ENCODE measurements around the gene FGD6.

The FGD6 gene

GRCh38 chr12:95224202-95225170 is 7.2 kb upstream of the FGD6 start:
- Mint-ChIP-seq H3K4me1 (ENCODE audit: low read depth) (peaks cover 16% of the 10 kb centered on the region), H3K36me3 (ENCODE audit: low read depth) (peaks cover 16% of the 10 kb centered on the region), H3K9me3 (no peaks in the 10 kb centered on the region)

GRCh38 chr12:95220726-95221125 is 3.5 kb upstream of the FGD6 start:
- peaks cover 11% of the 10 kb centered on the region for H3K27me3 Mint-ChIP-seq (ENCODE audit: low read depth)
- peaks cover 33% of the 10 kb centered on the region for H3K4me1 Mint-ChIP-seq (ENCODE audit: low read depth)
- no peaks in the 10 kb centered on the region for H3K9me3 Mint-ChIP-seq
- H3K27ac Mint-ChIP-seq: no peak overlapping the region
- peaks cover 19% of the 10 kb centered on the region for H3K36me3 Mint-ChIP-seq (ENCODE audit: low read depth)
- H3K4me3 Mint-ChIP-seq: no peak overlapping the region

More at GRCh38 chr12:95224202-95225170, 7.2 kb upstream of the FGD6 start:
- Mint-ChIP-seq H3K27me3 (ENCODE audit: low read depth) (no peaks in the 10 kb centered on the region), H3K27ac (peak overlapping the region; percentile 31), H3K4me3 (no peak overlapping the region)

GRCh38 chr12:95220190-95220589 is 2.9 kb upstream of the FGD6 start:
- Mint-ChIP-seq H3K4me3 (no peak overlapping the region), H3K27ac (no peak overlapping the region), H3K4me1 (ENCODE audit: low read depth) (peaks cover 33% of the 10 kb centered on the region), H3K9me3 (no peaks in the 10 kb centered on the region), H3K36me3 (ENCODE audit: low read depth) (peaks cover 19% of the 10 kb centered on the region), H3K27me3 (ENCODE audit: low read depth) (peaks cover 17% of the 10 kb centered on the region)

GRCh38 chr12:95218150-95219133 is 1.2 kb upstream of the FGD6 start:
- peaks cover 28% of the 10 kb centered on the region for H3K4me1 Mint-ChIP-seq (ENCODE audit: low read depth)
- peak overlapping the region; percentile 98 for H3K27ac Mint-ChIP-seq
- no peaks in the 10 kb centered on the region for H3K9me3 Mint-ChIP-seq
- H3K4me3 Mint-ChIP-seq: peak overlapping the region; percentile 97
- H3K36me3 Mint-ChIP-seq (ENCODE audit: low read depth): peaks cover 9% of the 10 kb centered on the region
- H3K27me3 Mint-ChIP-seq (ENCODE audit: low read depth): peaks cover 21% of the 10 kb centered on the region

GRCh38 chr12:95216711-95217376 is 423 bp downstream of the FGD6 start:
- Mint-ChIP-seq H3K27ac (peak overlapping the region; percentile 83), H3K4me3 (peak overlapping the region; percentile 97), H3K27me3 (ENCODE audit: low read depth) (peaks cover 21% of the 10 kb centered on the region), H3K9me3 (no peaks in the 10 kb centered on the region), H3K36me3 (ENCODE audit: low read depth) (peaks cover 9% of the 10 kb centered on the region), H3K4me1 (ENCODE audit: low read depth) (peaks cover 28% of the 10 kb centered on the region)

GRCh38 chr12:95215949-95216348 is 1.3 kb downstream of the FGD6 start:
- H3K36me3 Mint-ChIP-seq (ENCODE audit: low read depth): peaks cover 7% of the 10 kb centered on the region
- H3K4me1 Mint-ChIP-seq (ENCODE audit: low read depth): peaks cover 28% of the 10 kb centered on the region
- no peak overlapping the region for H3K27ac Mint-ChIP-seq
- peaks cover 21% of the 10 kb centered on the region for H3K27me3 Mint-ChIP-seq (ENCODE audit: low read depth)
- H3K9me3 Mint-ChIP-seq: no peaks in the 10 kb centered on the region
- H3K4me3 Mint-ChIP-seq: peak overlapping the region; percentile 97

- Mint-ChIP-seq H3K36me3 (ENCODE audit: low read depth) (peaks cover 3% of the 10 kb centered on the region), H3K9me3 (no peaks in the 10 kb centered on the region), H3K27me3 (ENCODE audit: low read depth) (peaks cover 21% of the 10 kb centered on the region), H3K4me3 (no peak overlapping the region), H3K27ac (no peak overlapping the region), H3K4me1 (ENCODE audit: low read depth) (peaks cover 21% of the 10 kb centered on the region)
These were observed 2.8 kb downstream of the FGD6 start for GRCh38 chr12:95214466-95214865.

- Mint-ChIP-seq H3K36me3 (ENCODE audit: low read depth) (peaks cover 3% of the 10 kb centered on the region), H3K9me3 (no peaks in the 10 kb centered on the region), H3K27ac (no peak overlapping the region), H3K27me3 (ENCODE audit: low read depth) (peaks cover 25% of the 10 kb centered on the region), H3K4me3 (no peak overlapping the region), H3K4me1 (ENCODE audit: low read depth) (peaks cover 20% of the 10 kb centered on the region)
These were observed 3.3 kb downstream of the FGD6 start for GRCh38 chr12:95213928-95214327.

- Mint-ChIP-seq H3K9me3 (no peaks in the 10 kb centered on the region), H3K4me3 (no peak overlapping the region), H3K27ac (no peak overlapping the region), H3K27me3 (ENCODE audit: low read depth) (peaks cover 25% of the 10 kb centered on the region), H3K36me3 (ENCODE audit: low read depth) (peaks cover 2% of the 10 kb centered on the region), H3K4me1 (ENCODE audit: low read depth) (peaks cover 13% of the 10 kb centered on the region)
These were observed 4.1 kb downstream of the FGD6 start for GRCh38 chr12:95213119-95213518.

GRCh38 chr12:95212586-95212985 is 4.7 kb downstream of the FGD6 start:
- peaks cover 25% of the 10 kb centered on the region for H3K27me3 Mint-ChIP-seq (ENCODE audit: low read depth)
- no peaks in the 10 kb centered on the region for H3K9me3 Mint-ChIP-seq
- H3K36me3 Mint-ChIP-seq (ENCODE audit: low read depth): peaks cover under 1% of the 10 kb centered on the region
- H3K27ac Mint-ChIP-seq: no peak overlapping the region
- H3K4me1 Mint-ChIP-seq (ENCODE audit: low read depth): peaks cover 12% of the 10 kb centered on the region
- H3K4me3 Mint-ChIP-seq: no peak overlapping the region

- no peak overlapping the region for H3K4me3 Mint-ChIP-seq
- peaks cover 4% of the 10 kb centered on the region for H3K27me3 Mint-ChIP-seq (ENCODE audit: low read depth)
- no peaks in the 10 kb centered on the region for H3K9me3 Mint-ChIP-seq
- no peak overlapping the region for H3K27ac Mint-ChIP-seq
- H3K36me3 Mint-ChIP-seq (ENCODE audit: low read depth): no peaks in the 10 kb centered on the region
- peaks cover 2% of the 10 kb centered on the region for H3K4me1 Mint-ChIP-seq (ENCODE audit: low read depth)
These were observed 8.6 kb downstream of the FGD6 start for GRCh38 chr12:95208678-95209077.

- H3K36me3 Mint-ChIP-seq (ENCODE audit: low read depth): no peaks in the 10 kb centered on the region
- no peak overlapping the region for H3K27ac Mint-ChIP-seq
- H3K9me3 Mint-ChIP-seq: no peaks in the 10 kb centered on the region
- H3K4me1 Mint-ChIP-seq (ENCODE audit: low read depth): peaks cover 5% of the 10 kb centered on the region
- no peak overlapping the region for H3K4me3 Mint-ChIP-seq
- peaks cover 4% of the 10 kb centered on the region for H3K27me3 Mint-ChIP-seq (ENCODE audit: low read depth)
These were observed 9.9 kb downstream of the FGD6 start for GRCh38 chr12:95207407-95207806.

GRCh38 chr12:95206916-95207315 is 10.4 kb downstream of the FGD6 start:
- Mint-ChIP-seq H3K4me3 (no peak overlapping the region), H3K27ac (no peak overlapping the region), H3K27me3 (ENCODE audit: low read depth) (peaks cover 4% of the 10 kb centered on the region)

GRCh38 chr12:95205685-95206084 is 11.6 kb downstream of the FGD6 start:
- H3K9me3 Mint-ChIP-seq: no peaks in the 10 kb centered on the region
- no peaks in the 10 kb centered on the region for H3K36me3 Mint-ChIP-seq (ENCODE audit: low read depth)
- peaks cover 4% of the 10 kb centered on the region for H3K27me3 Mint-ChIP-seq (ENCODE audit: low read depth)
- peaks cover 9% of the 10 kb centered on the region for H3K4me1 Mint-ChIP-seq (ENCODE audit: low read depth)
- no peak overlapping the region for H3K27ac Mint-ChIP-seq
- no peak overlapping the region for H3K4me3 Mint-ChIP-seq

More at GRCh38 chr12:95206916-95207315, 10.4 kb downstream of the FGD6 start:
- Mint-ChIP-seq H3K9me3 (no peaks in the 10 kb centered on the region), H3K4me1 (ENCODE audit: low read depth) (peaks cover 5% of the 10 kb centered on the region), H3K36me3 (ENCODE audit: low read depth) (no peaks in the 10 kb centered on the region)

All from T-helper 1 cell treated with Interleukin-12 subunit alpha and Interleukin-12 subunit beta and Interleukin-4 antibody, amounts not matched to agents 30 μg/mL and 1 μg/mL, for 36 hours (primary cell).